IMR-90 (cell line): ENCODE measurements around the gene EML6. TPM values are rescaled to one million over a fixed set of nuclear protein-coding genes. Genes with fewer than 3 reads are reported as not detected.
A peak's percentile ranks its signal among the peaks of the same experiment; 100 is the strongest.

Experiments
- ATAC-seq: fragments of 200-7000 bp; cut with Tn5 transposase; 2 replicates; pipeline ENCODE4 v1.9.1; 2020; ENCODE audit warnings: low read depth, mild to moderate bottlenecking, moderate library complexity
- BruUV-seq: library from RNA; stranded (reverse); fragments of 400-500 nt; replicated peaks from 2 replicates; lab custom pipeline; 2021; lab: Mats Ljungman, UMichigan
- CTCF ChIA-PET: fragments of 300-600 bp; formaldehyde crosslinking; extraction: SDS; loops from one replicate; lab custom pipeline; 2021; ENCODE audit warnings: antibody characterized with exemption; lab: Yijun Ruan, JAX
- POLR2A ChIA-PET: fragments of 300-600 bp; sonication (Branson Sonifier 250); formaldehyde crosslinking; loops from one replicate; lab custom pipeline; 2022; ENCODE audit warnings: antibody characterized with exemption; ENCODE audit not compliant: unreplicated experiment; lab: Charles Lee
- DNase-seq: peaks from one replicate; pipeline ENCODE4 v3.0.0; 2013
- H2AFZ ChIP-seq: replicated peaks from 2 replicates; pipeline ENCODE3; 2013; ENCODE audit warnings: low read length, mild to moderate bottlenecking; ENCODE audit not compliant: poor library complexity
- H2AK5ac ChIP-seq: 2 replicates; pipeline ENCODE4 v1.6.1; 2013; ENCODE audit warnings: low read depth, low read length, inconsistent platforms
- H2AK9ac ChIP-seq: replicated peaks from 2 replicates; pipeline ENCODE3; 2013; ENCODE audit warnings: mild to moderate bottlenecking, low read depth, low read length, moderate library complexity; ENCODE audit not compliant: poor library complexity
- H2BK120ac ChIP-seq: 2 replicates; pipeline ENCODE4 v1.6.1; 2013; ENCODE audit warnings: low read depth, low read length, inconsistent platforms
- H2BK15ac ChIP-seq: 3 replicates; pipeline ENCODE4 v1.6.1; 2013; ENCODE audit warnings: low read depth, low read length, inconsistent platforms
- H2BK20ac ChIP-seq: 2 replicates; pipeline ENCODE4 v1.6.1; 2013; ENCODE audit warnings: low read depth, mild to moderate bottlenecking, inconsistent platforms, low read length, moderate library complexity
- H2BK5ac ChIP-seq: 2 replicates; pipeline ENCODE4 v1.6.1; 2013; ENCODE audit warnings: mild to moderate bottlenecking, low read depth, low read length, inconsistent platforms; ENCODE audit not compliant: poor library complexity, severe bottlenecking
- H3K14ac ChIP-seq: replicated peaks from 2 replicates; pipeline ENCODE4 v1.6.1; 2013; ENCODE audit warnings: low read depth, low read length, inconsistent platforms
- H3K18ac ChIP-seq: 2 replicates; pipeline ENCODE4 v1.6.1; 2013; ENCODE audit warnings: low read depth, low read length, control low read depth
- H3K23ac ChIP-seq: 2 replicates; pipeline ENCODE4 v1.6.1; 2013; ENCODE audit warnings: low read depth, low read length, inconsistent platforms
- H3K27ac ChIP-seq: 2 replicates; pipeline ENCODE4 v1.5.1; 2013; ENCODE audit warnings: mild to moderate bottlenecking, control low read depth, low read length; ENCODE audit not compliant: insufficient read depth
- H3K27me3 ChIP-seq: 2 replicates; pipeline ENCODE4 v1.6.1; 2013; ENCODE audit warnings: low read length; ENCODE audit not compliant: control insufficient read depth, insufficient read depth
- H3K36me3 ChIP-seq: 2 replicates; pipeline ENCODE4 v1.6.1; 2013; ENCODE audit warnings: low read length, mixed read lengths; ENCODE audit not compliant: control insufficient read depth, insufficient read depth
- H3K4ac ChIP-seq: 2 replicates; pipeline ENCODE4 v1.6.1; 2013; ENCODE audit warnings: low read depth, low read length, inconsistent platforms
- H3K4me1 ChIP-seq: 2 replicates; pipeline ENCODE4 v1.6.1; 2013; ENCODE audit warnings: low read length, mixed read lengths; ENCODE audit not compliant: control insufficient read depth, insufficient read depth
- H3K4me2 ChIP-seq: 2 replicates; pipeline ENCODE4 v1.6.1; 2013; ENCODE audit warnings: low read depth, mild to moderate bottlenecking, control low read depth, low read length, moderate library complexity
- H3K4me3 ChIP-seq: 2 replicates; pipeline ENCODE4 v1.5.1; 2013; ENCODE audit warnings: low read depth, mild to moderate bottlenecking, control low read depth, low read length, moderate library complexity; ENCODE audit not compliant: insufficient read depth
- H3K56ac ChIP-seq: 2 replicates; pipeline ENCODE4 v1.6.1; 2013; ENCODE audit warnings: low read length, inconsistent platforms; ENCODE audit not compliant: insufficient read depth; ENCODE audit errors: extremely low read depth
- H3K79me1 ChIP-seq, 2 experiments: 2 replicates each; pipeline ENCODE4 v1.6.1; 2013; ENCODE audit warnings: low read length in 2 of 2, inconsistent platforms in 1 of 2, low read depth in 1 of 2
- H3K9ac ChIP-seq: 2 replicates; pipeline ENCODE4 v1.6.1; 2013; ENCODE audit warnings: low read depth, low read length, control low read depth
- H3K9me1 ChIP-seq: 2 replicates; pipeline ENCODE4 v1.6.1; 2013; ENCODE audit warnings: low read length, inconsistent platforms; ENCODE audit not compliant: insufficient read depth
- H3K9me3 ChIP-seq: 2 replicates; pipeline ENCODE4 v1.6.1; 2013; ENCODE audit warnings: low read length; ENCODE audit not compliant: control insufficient read depth, insufficient read depth
- H4K20me1 ChIP-seq: 2 replicates; pipeline ENCODE4 v1.6.1; 2013; ENCODE audit warnings: low read length, inconsistent platforms; ENCODE audit not compliant: insufficient read depth
- H4K5ac ChIP-seq: 2 replicates; pipeline ENCODE4 v1.6.1; 2013; ENCODE audit warnings: mild to moderate bottlenecking, low read depth, low read length, control low read depth
- H4K8ac ChIP-seq, 2 experiments: 2 replicates each; pipeline ENCODE4 v1.6.1; 2013; ENCODE audit warnings: low read depth in 2 of 2, low read length in 2 of 2, control low read depth in 1 of 2, inconsistent platforms in 1 of 2
- H4K91ac ChIP-seq: 2 replicates; pipeline ENCODE4 v1.6.1; 2013; ENCODE audit warnings: low read depth, low read length, inconsistent platforms; ENCODE audit not compliant: insufficient read depth
- BHLHE40 ChIP-seq: fragments of 150-350 bp; IDR thresholded peaks from 2 replicates; pipeline ENCODE4 v1.6.1; 2016; ENCODE audit warnings: mild to moderate bottlenecking, low read depth, low read length
- CEBPB ChIP-seq: IDR thresholded peaks from 2 replicates; pipeline ENCODE4 v1.6.1; 2012; ENCODE audit warnings: low read depth, low read length, improper control_type of control experiment
- CHD1 ChIP-seq: IDR thresholded peaks from 2 replicates; pipeline ENCODE4 v1.6.1; 2012; ENCODE audit warnings: low read depth, low read length, improper control_type of control experiment
- FOS ChIP-seq: fragments of 150-350 bp; IDR thresholded peaks from 2 replicates; pipeline ENCODE4 v1.6.1; 2016; ENCODE audit warnings: low read depth, low read length
- MAFK ChIP-seq: IDR thresholded peaks from 2 replicates; pipeline ENCODE4 v1.6.1; 2012; ENCODE audit warnings: low read depth, low read length, improper control_type of control experiment
- MAZ ChIP-seq: IDR thresholded peaks from 2 replicates; pipeline ENCODE4 v1.6.1; 2012; ENCODE audit warnings: low read depth, mild to moderate bottlenecking, low read length, improper control_type of control experiment, moderate library complexity, borderline replicate concordance
- MXI1 ChIP-seq: IDR thresholded peaks from 2 replicates; pipeline ENCODE4 v1.6.1; 2012; ENCODE audit warnings: low read depth, mild to moderate bottlenecking, low read length, moderate library complexity, borderline replicate concordance
- POLR2A ChIP-seq: IDR thresholded peaks from 2 replicates; pipeline ENCODE4 v1.6.1; 2012; ENCODE audit warnings: mild to moderate bottlenecking, low read depth, low read length
- RAD21 ChIP-seq: IDR thresholded peaks from 2 replicates; pipeline ENCODE4 v1.6.1; 2012; ENCODE audit warnings: low read length, improper control_type of control experiment
- RCOR1 ChIP-seq: IDR thresholded peaks from 2 replicates; pipeline ENCODE4 v1.6.1; 2012; ENCODE audit warnings: mild to moderate bottlenecking, low read length, improper control_type of control experiment; ENCODE audit not compliant: insufficient replicate concordance
- RFX5 ChIP-seq: IDR thresholded peaks from 2 replicates; pipeline ENCODE4 v1.8.0; 2012; ENCODE audit warnings: low read depth, mild to moderate bottlenecking, low read length, moderate library complexity
- SMC3 ChIP-seq: fragments of 150-350 bp; IDR thresholded peaks from 2 replicates; pipeline ENCODE4 v1.6.1; 2016; ENCODE audit warnings: low read depth, mild to moderate bottlenecking, antibody characterized with exemption, low read length, moderate library complexity
- WGBS, 2 experiments: methylation state at CpG; one replicate each; pipeline versions ENCODE4 v1.1.5 to v1.1.7; 2013; ENCODE audit warnings: missing lambda C conversion rate in 2 of 2; ENCODE audit not compliant: insufficient read length in 1 of 2; ENCODE audit errors: extremely low coverage in 2 of 2; 5-methylcytosine and 5-hydroxymethylcytosine counted together
- dilution Hi-C: fragments of 300-500 bp; cut with HindIII; formaldehyde crosslinking; loops from one replicate; pipeline ENCODE4 v1.14.3; 2018; ENCODE audit warnings: low sequenced_read_pairs; ENCODE audit not compliant: unreplicated experiment
- in situ Hi-C: fragments of 300-500 bp; cut with MboI; formaldehyde crosslinking; loops from 3 replicates; pipeline ENCODE4 v1.14.3; 2019; ENCODE audit warnings: low sequenced_read_pairs, inconsistent platforms, mixed read lengths
- intact Hi-C: fragments of 100-400 bp; cut with micrococcal nuclease; formaldehyde crosslinking; loops from 2 replicates; pipeline ENCODE4 v1.10.0; 2022
- polyA plus RNA-seq, 3 experiments: library from polyadenylated mRNA; depleted of rRNA; stranded (reverse); fragments of >200 nt; gene quantifications; 2 replicates each; pipeline ENCODE4 v1.2.3, GENCODE V29; 2012; ENCODE audit warnings: low replicate concordance in 1 of 3
- total RNA-seq: library from RNA; depleted of rRNA; stranded (reverse); fragments of >200 nt; gene quantifications from 2 replicates; pipeline ENCODE4 v1.2.3, GENCODE V29; 2012
- TF ChIP-seq, protein P1 (sequence below): fragments of 150-350 bp; IDR thresholded peaks from 2 replicates; pipeline ENCODE4 v1.6.1; 2016; ENCODE audit warnings: low read depth, mild to moderate bottlenecking, low read length, moderate library complexity, borderline replicate concordance
- TF ChIP-seq, protein P2 (sequence below): fragments of 150-350 bp; IDR thresholded peaks from 2 replicates; pipeline ENCODE4 v1.6.1; 2017; ENCODE audit warnings: mild to moderate bottlenecking, antibody characterized with exemption, low read length, low read depth
- TF ChIP-seq, protein P3 (sequence below): conservative IDR thresholded peaks from 2 replicates; pipeline ENCODE4 v1.5.1; 2012; ENCODE audit warnings: mild to moderate bottlenecking, low read depth, low read length, improper control_type of control experiment

EML6 gene
- total and polyA plus RNA-seq, 2 of the 4 experiments (the other 2 are of a cell fraction) = 0.18 to 0.19 TPM

DNA sequence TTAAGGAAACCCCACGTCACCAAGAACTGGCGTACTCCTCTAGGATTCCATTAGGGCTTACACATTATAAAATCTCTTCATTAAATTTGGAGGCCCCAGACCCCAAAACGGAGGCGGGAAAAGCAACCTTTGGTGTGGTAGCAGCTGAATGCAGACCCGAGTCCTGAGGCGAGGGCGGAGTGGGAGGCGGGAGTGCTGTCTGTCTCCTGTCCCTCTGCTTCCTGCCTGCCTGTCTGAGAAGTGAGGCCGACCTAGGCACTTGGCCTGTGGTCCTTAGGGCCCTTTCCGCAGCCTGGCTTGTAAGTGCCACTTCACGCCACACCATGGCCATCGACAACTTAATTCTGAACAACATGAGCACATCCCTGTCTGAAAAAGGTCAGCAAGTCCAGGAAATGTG, 224.7 kb downstream of the EML6 start:
- in situ Hi-C loops = no loop called here

More for the DNA sequence above, 224.7 kb downstream of the EML6 start:
- H2AK5ac ChIP-seq = peak overlapping the region; percentile 27; the same call in 1 of the 2 replicates
- no peak overlapping the region for H4K91ac ChIP-seq
- peaks cover 0 to 24% of the 10 kb centered on the region in 2 experiments; a peak in 3 of 4 replicates for H3K79me1 ChIP-seq
- H4K8ac ChIP-seq = no peak overlapping the region
- H3K56ac ChIP-seq = no peak overlapping the region
- WGBS, 2 experiments = 90% methylated on average over 10 of the region's 12 CpGs; no CpG with 5 or more reads in 1 of the 2 experiments
- dilution Hi-C loops = no loop called here
- ChIA-PET CTCF (interaction anchor here (0.6 kb wide), 1 partner anchor 69 kb away, joined by 3 read pairs; no protein-coding TSS in a partner anchor), POLR2A (no interaction called here)
- DNase-seq (no peak), ATAC-seq (no peak)
- H3K14ac ChIP-seq = no peak overlapping the region
- no peak overlapping the region for H2BK5ac ChIP-seq
- no peak overlapping the region for H2AK9ac ChIP-seq
- H3K4me1 ChIP-seq = peaks cover 31% of the 10 kb centered on the region
- H3K9me3 ChIP-seq = no peaks in the 10 kb centered on the region
- no peak overlapping the region for H3K9ac ChIP-seq
- intact Hi-C loops = no loop called here
- H3K18ac ChIP-seq = no peak overlapping the region
- no peak overlapping the region for H3K4ac ChIP-seq
- no peaks in the 10 kb centered on the region for H4K20me1 ChIP-seq
- no peak overlapping the region for H2BK120ac ChIP-seq
- H3K23ac ChIP-seq = no peak overlapping the region
- H3K36me3 ChIP-seq = no peaks in the 10 kb centered on the region
- H3K27me3 ChIP-seq = no peaks in the 10 kb centered on the region
- H2BK15ac ChIP-seq = no peak overlapping the region
- H3K4me2 ChIP-seq = no peak overlapping the region
- H3K4me3 ChIP-seq = no peak overlapping the region
- TF ChIP-seq RCOR1 (no peak), POLR2A (no peak), BHLHE40 (no peak), FOS (no peak), MXI1 (no peak), MAFK (no peak), CHD1 (no peak), MAZ (no peak), SMC3 (no peak), RAD21 (no peak), RFX5 (no peak), CEBPB (no peak)
- TF ChIP-seq, protein P1, sequence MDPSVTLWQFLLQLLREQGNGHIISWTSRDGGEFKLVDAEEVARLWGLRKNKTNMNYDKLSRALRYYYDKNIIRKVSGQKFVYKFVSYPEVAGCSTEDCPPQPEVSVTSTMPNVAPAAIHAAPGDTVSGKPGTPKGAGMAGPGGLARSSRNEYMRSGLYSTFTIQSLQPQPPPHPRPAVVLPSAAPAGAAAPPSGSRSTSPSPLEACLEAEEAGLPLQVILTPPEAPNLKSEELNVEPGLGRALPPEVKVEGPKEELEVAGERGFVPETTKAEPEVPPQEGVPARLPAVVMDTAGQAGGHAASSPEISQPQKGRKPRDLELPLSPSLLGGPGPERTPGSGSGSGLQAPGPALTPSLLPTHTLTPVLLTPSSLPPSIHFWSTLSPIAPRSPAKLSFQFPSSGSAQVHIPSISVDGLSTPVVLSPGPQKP = no peak
- TF ChIP-seq, protein P2, sequence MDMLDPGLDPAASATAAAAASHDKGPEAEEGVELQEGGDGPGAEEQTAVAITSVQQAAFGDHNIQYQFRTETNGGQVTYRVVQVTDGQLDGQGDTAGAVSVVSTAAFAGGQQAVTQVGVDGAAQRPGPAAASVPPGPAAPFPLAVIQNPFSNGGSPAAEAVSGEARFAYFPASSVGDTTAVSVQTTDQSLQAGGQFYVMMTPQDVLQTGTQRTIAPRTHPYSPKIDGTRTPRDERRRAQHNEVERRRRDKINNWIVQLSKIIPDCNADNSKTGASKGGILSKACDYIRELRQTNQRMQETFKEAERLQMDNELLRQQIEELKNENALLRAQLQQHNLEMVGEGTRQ = no peak
- TF ChIP-seq, protein P3, sequence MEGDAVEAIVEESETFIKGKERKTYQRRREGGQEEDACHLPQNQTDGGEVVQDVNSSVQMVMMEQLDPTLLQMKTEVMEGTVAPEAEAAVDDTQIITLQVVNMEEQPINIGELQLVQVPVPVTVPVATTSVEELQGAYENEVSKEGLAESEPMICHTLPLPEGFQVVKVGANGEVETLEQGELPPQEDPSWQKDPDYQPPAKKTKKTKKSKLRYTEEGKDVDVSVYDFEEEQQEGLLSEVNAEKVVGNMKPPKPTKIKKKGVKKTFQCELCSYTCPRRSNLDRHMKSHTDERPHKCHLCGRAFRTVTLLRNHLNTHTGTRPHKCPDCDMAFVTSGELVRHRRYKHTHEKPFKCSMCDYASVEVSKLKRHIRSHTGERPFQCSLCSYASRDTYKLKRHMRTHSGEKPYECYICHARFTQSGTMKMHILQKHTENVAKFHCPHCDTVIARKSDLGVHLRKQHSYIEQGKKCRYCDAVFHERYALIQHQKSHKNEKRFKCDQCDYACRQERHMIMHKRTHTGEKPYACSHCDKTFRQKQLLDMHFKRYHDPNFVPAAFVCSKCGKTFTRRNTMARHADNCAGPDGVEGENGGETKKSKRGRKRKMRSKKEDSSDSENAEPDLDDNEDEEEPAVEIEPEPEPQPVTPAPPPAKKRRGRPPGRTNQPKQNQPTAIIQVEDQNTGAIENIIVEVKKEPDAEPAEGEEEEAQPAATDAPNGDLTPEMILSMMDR = no peak
- no peak overlapping the region for H2BK20ac ChIP-seq
- H3K27ac ChIP-seq = no peak overlapping the region
- H4K5ac ChIP-seq = no peak overlapping the region
- H2AFZ ChIP-seq = no peak overlapping the region
- peaks cover 36% of the 10 kb centered on the region for H3K9me1 ChIP-seq
- no TSS peak for BruUV-seq
